Neuronal stem cell (in vitro differentiated cells): Measurements from ENCODE around the gene SYT3. TPM values are rescaled to one million over a fixed set of nuclear protein-coding genes. Genes with fewer than 3 reads are reported as not detected.

Source experiments
- DNase-seq: peaks from one replicate; pipeline ENCODE4 v3.0.0-alpha.2; 2013; ENCODE audit warnings: low spot score
- H2AFZ ChIP-seq: one replicate; pipeline ENCODE4 v1.6.1; 2013; ENCODE audit warnings: mild to moderate bottlenecking, low read length, inconsistent platforms
- H2AK5ac ChIP-seq: 2 replicates; pipeline ENCODE4 v1.6.1; 2013; ENCODE audit warnings: low read depth, mild to moderate bottlenecking, inconsistent platforms, low read length, moderate library complexity, mixed read lengths
- H2BK120ac ChIP-seq: 2 replicates; pipeline ENCODE4 v1.6.1; 2013; ENCODE audit warnings: low read depth, mild to moderate bottlenecking, inconsistent platforms, low read length, moderate library complexity, mixed read lengths
- H2BK12ac ChIP-seq: one replicate; pipeline ENCODE4 v1.6.1; 2013; ENCODE audit warnings: low read length, inconsistent platforms
- H2BK15ac ChIP-seq: 2 replicates; pipeline ENCODE4 v1.6.1; 2013; ENCODE audit warnings: mild to moderate bottlenecking, low read length, inconsistent platforms, mixed read lengths
- H2BK5ac ChIP-seq: one replicate; pipeline ENCODE4 v1.6.1; 2013; ENCODE audit warnings: inconsistent platforms, mild to moderate bottlenecking, low read length, moderate library complexity
- H3K14ac ChIP-seq: one replicate; pipeline ENCODE4 v1.6.1; 2013; ENCODE audit warnings: low read length, inconsistent platforms
- H3K18ac ChIP-seq: 2 replicates; pipeline ENCODE4 v1.6.1; 2013; ENCODE audit warnings: low read length, inconsistent platforms
- H3K23ac ChIP-seq: 2 replicates; pipeline ENCODE4 v1.6.1; 2013; ENCODE audit warnings: low read depth, mild to moderate bottlenecking, mixed read lengths, low read length, inconsistent platforms; ENCODE audit not compliant: poor library complexity
- H3K27ac ChIP-seq: replicated peaks from 3 replicates; pipeline ENCODE4 v1.5.1; 2013; ENCODE audit warnings: low read length, inconsistent platforms
- H3K27me3 ChIP-seq, 3 experiments: 2 replicates each; pipeline ENCODE4 v1.6.1; 2013; ENCODE audit warnings: low read length in 3 of 3, mild to moderate bottlenecking in 2 of 3, inconsistent platforms in 1 of 3, low read depth in 1 of 3, mixed read lengths in 1 of 3, moderate library complexity in 1 of 3; ENCODE audit not compliant: control insufficient read depth in 3 of 3, insufficient read depth in 3 of 3
- H3K36me3 ChIP-seq, 2 donors: replicated peaks in 1 of 2; 2 replicates each; pipeline ENCODE4 v1.6.1; 2013; ENCODE audit warnings: low read length in 2 of 2; ENCODE audit not compliant: control insufficient read depth in 2 of 2, insufficient read depth in 2 of 2
- H3K4ac ChIP-seq: 2 replicates; pipeline ENCODE4 v1.6.1; 2013; ENCODE audit warnings: inconsistent platforms, mild to moderate bottlenecking, low read length, moderate library complexity
- H3K4me1 ChIP-seq, 2 donors: 1 replicate in 1 of 2; 2 replicates in 1 of 2; pipeline ENCODE4 v1.6.1; 2013; ENCODE audit warnings: low read length in 2 of 2, low read depth in 1 of 2; ENCODE audit not compliant: control insufficient read depth in 2 of 2, insufficient read depth in 1 of 2
- H3K4me2 ChIP-seq: one replicate; pipeline ENCODE4 v1.6.1; 2013; ENCODE audit warnings: mild to moderate bottlenecking, low read length, inconsistent platforms; ENCODE audit not compliant: insufficient read depth, poor library complexity, severe bottlenecking
- H3K4me3 ChIP-seq, 2 donors: 2 replicates each; pipeline ENCODE4 v1.5.1; 2013; ENCODE audit warnings: low read length in 2 of 2, mild to moderate bottlenecking in 2 of 2, inconsistent platforms in 1 of 2, moderate library complexity in 1 of 2
- H3K79me1 ChIP-seq: one replicate; pipeline ENCODE4 v1.6.1; 2013; ENCODE audit warnings: low read depth, mild to moderate bottlenecking, inconsistent platforms, low read length, moderate library complexity
- H3K9ac ChIP-seq: one replicate; pipeline ENCODE4 v1.6.1; 2013; ENCODE audit warnings: mild to moderate bottlenecking, low read depth, low read length, inconsistent platforms; ENCODE audit not compliant: poor library complexity
- H3K9me3 ChIP-seq, 2 donors: replicated peaks in 1 of 2; 2 replicates each; pipeline versions ENCODE3 to v1.6.1; 2013; ENCODE audit warnings: low read length in 2 of 2, mild to moderate bottlenecking in 2 of 2, inconsistent platforms in 1 of 2, low read depth in 1 of 2, mixed read lengths in 1 of 2, moderate library complexity in 1 of 2; ENCODE audit not compliant: control insufficient read depth in 2 of 2, insufficient read depth in 1 of 2
- H4K8ac ChIP-seq: one replicate; pipeline ENCODE4 v1.6.1; 2013; ENCODE audit warnings: low read depth, mild to moderate bottlenecking, inconsistent platforms, low read length, moderate library complexity
- H4K91ac ChIP-seq: one replicate; pipeline ENCODE4 v1.6.1; 2013; ENCODE audit warnings: low read length, low read depth, mild to moderate bottlenecking, inconsistent platforms; ENCODE audit not compliant: poor library complexity
- WGBS, 2 donors: extraction: QIAGEN DNeasy Blood & Tissue Kit; methylation state at CpG; one replicate each; pipeline ENCODE4 v1.1.7; 2013; ENCODE audit warnings: missing lambda C conversion rate in 2 of 2, mixed read lengths in 1 of 2; ENCODE audit not compliant: insufficient read length in 2 of 2, insufficient replicate concordance in 1 of 2; ENCODE audit errors: extremely low coverage in 2 of 2; 5-methylcytosine and 5-hydroxymethylcytosine counted together
- polyA plus RNA-seq, 2 experiments: library from polyadenylated mRNA; stranded (reverse); fragments of 200-250 nt; gene quantifications; one replicate each; pipeline ENCODE4 v1.2.3, GENCODE V29; 2013

SYT3 gene
- 2.6 TPM for polyA plus RNA-seq (2013, experiment 1 of 2)
- 2.5 TPM for polyA plus RNA-seq (2013, experiment 2 of 2)

- Histone ChIP-seq H3K36me3 (no peaks in the 10 kb centered on the region), H2AFZ (peak within 1 kb of the TSS; percentile 99), H2BK12ac (no peak within 1 kb of the TSS), H3K4ac (no peak within 1 kb of the TSS), H3K9me3 (peaks cover 3 to 5% of the 10 kb centered on the region in 2 donors), H2BK15ac (no peak within 1 kb of the TSS), H3K18ac (peak within 1 kb of the TSS; percentile 90), H3K79me1 (no peaks in the 10 kb centered on the region), H3K27ac (peak within 1 kb of the TSS; percentile 47), H3K9ac (peak within 1 kb of the TSS; percentile 75), H2BK120ac (no peak within 1 kb of the TSS), H3K27me3 (peaks cover 3 to 32% (median 19%) of the 10 kb centered on the region in 3 experiments), H3K4me2 (peak within 1 kb of the TSS; percentile 74), H4K8ac (no peak within 1 kb of the TSS), H3K23ac (peak within 1 kb of the TSS; percentile 70), H2AK5ac (peak within 1 kb of the TSS; percentile 53), H3K14ac (no peak within 1 kb of the TSS), H4K91ac (no peak within 1 kb of the TSS), H3K4me3 (peak within 1 kb of the TSS; percentile 50 to 91), H2BK5ac (no peak within 1 kb of the TSS), H3K4me1 (peaks cover 0 to 5% of the 10 kb centered on the region in 2 donors)
- no CpG with 5 or more reads among the region's 76 CpGs for WGBS, 2 donors
- DNase-seq: peak; percentile 66
Measured at GRCh38 chr19:50639121-50640112, at the start of gene SYT3. Gene SYT3, minus strand, starts transcription at chr19:50639881. Its CDS starts 2,470 bp downstream, at chr19:50637411.

- peaks cover 0 to 50% (median 5%) of the 10 kb centered on the region in 3 experiments for H3K27me3 ChIP-seq
- H2BK120ac ChIP-seq: no peak overlapping the region
- H2BK12ac ChIP-seq: no peak overlapping the region
- H3K9ac ChIP-seq: no peak overlapping the region
- no peak overlapping the region for H2AK5ac ChIP-seq
- no peak overlapping the region for H3K4me3 ChIP-seq
- DNase-seq: no peak
- H2BK15ac ChIP-seq: no peak overlapping the region
- peaks cover 0 to 1% of the 10 kb centered on the region in 2 donors for H3K9me3 ChIP-seq
- peaks cover 6 to 9% of the 10 kb centered on the region in 2 donors for H3K36me3 ChIP-seq
- peaks cover 11 to 14% of the 10 kb centered on the region in 2 donors for H3K4me1 ChIP-seq
- H3K79me1 ChIP-seq: no peaks in the 10 kb centered on the region
- H2BK5ac ChIP-seq: no peak overlapping the region
- H3K18ac ChIP-seq: no peak overlapping the region
- H3K23ac ChIP-seq: no peak overlapping the region
- no peak overlapping the region for H3K14ac ChIP-seq
- no CpG with 5 or more reads among the region's 19 CpGs for WGBS, 2 donors
- H3K27ac ChIP-seq: no peak overlapping the region
- no peak overlapping the region for H3K4ac ChIP-seq
- H4K8ac ChIP-seq: no peak overlapping the region
- no peak overlapping the region for H3K4me2 ChIP-seq
- H2AFZ ChIP-seq: no peak overlapping the region
- H4K91ac ChIP-seq: no peak overlapping the region
Measured at GRCh38 chr19:50688766-50689165, 49.1 kb upstream of the SYT3 start.

- Histone ChIP-seq H3K4me3 (no peak overlapping the region), H2BK120ac (no peak overlapping the region), H2AFZ (no peak overlapping the region), H3K36me3 (peaks cover 6 to 9% of the 10 kb centered on the region in 2 donors), H3K23ac (peak overlapping the region; percentile 26), H4K8ac (no peak overlapping the region), H3K4me1 (no peaks in the 10 kb centered on the region), H3K79me1 (no peaks in the 10 kb centered on the region), H2BK5ac (no peak overlapping the region), H3K27ac (no peak overlapping the region), H4K91ac (no peak overlapping the region), H3K14ac (peak overlapping the region; percentile 79), H2BK15ac (no peak overlapping the region), H2AK5ac (peak overlapping the region; percentile 17), H2BK12ac (no peak overlapping the region), H3K4ac (no peak overlapping the region), H3K27me3 (peaks cover 0 to 34% (median 0%) of the 10 kb centered on the region in 3 experiments), H3K4me2 (no peak overlapping the region), H3K9me3 (peaks cover 0 to 1% of the 10 kb centered on the region in 2 donors), H3K9ac (peak overlapping the region; percentile 34), H3K18ac (peak overlapping the region; percentile 72)
- no peak for DNase-seq
- WGBS, 2 donors: no CpG with 5 or more reads among the region's 50 CpGs
Measured at GRCh38 chr19:50686310-50687032, 46.8 kb upstream of the SYT3 start.
